ENCODE results near the gene TBC1D22A.

The TBC1D22A gene

GRCh38 chr22:46964773-46965550, 202.5 kb downstream of the TBC1D22A start:
- in situ Hi-C loops (cut with HindIII; ENCODE audit: low pct_unique_long_range_greater_than_20kb, low sequenced_read_pairs) = no loop called here
- DNase-seq (ENCODE audit: low read depth in 1 of 2, low spot score in 1 of 2) = no peak
- no peak for TF ChIP-seq JUND (IDR thresholded peaks at IDR 0.05; ENCODE audit: low read depth)

GRCh38 chr22:46965555-46966494, 203.4 kb downstream of the TBC1D22A start:
- in situ Hi-C loops (cut with HindIII; ENCODE audit: low pct_unique_long_range_greater_than_20kb, low sequenced_read_pairs) = no loop called here
- TF ChIP-seq JUND (IDR thresholded peaks at IDR 0.05; ENCODE audit: low read depth) = no peak
- no peak for DNase-seq (ENCODE audit: low read depth in 1 of 2, low spot score in 1 of 2)

GRCh38 chr22:46966495-46966845, 204.0 kb downstream of the TBC1D22A start:
- in situ Hi-C loops (cut with HindIII; ENCODE audit: low pct_unique_long_range_greater_than_20kb, low sequenced_read_pairs) = no loop called here
- DNase-seq (ENCODE audit: low read depth in 1 of 2, low spot score in 1 of 2) = no peak
- no peak for TF ChIP-seq JUND (IDR thresholded peaks at IDR 0.05; ENCODE audit: low read depth)

GRCh38 chr22:46966846-46967245, 204.4 kb downstream of the TBC1D22A start:
- in situ Hi-C loops (cut with HindIII; ENCODE audit: low pct_unique_long_range_greater_than_20kb, low sequenced_read_pairs) = no loop called here
- DNase-seq (ENCODE audit: low read depth in 1 of 2, low spot score in 1 of 2) = no peak
- no peak for TF ChIP-seq JUND (IDR thresholded peaks at IDR 0.05; ENCODE audit: low read depth)

- no peak for TF ChIP-seq JUND (IDR thresholded peaks at IDR 0.05; ENCODE audit: low read depth)
- no peak for DNase-seq (ENCODE audit: low read depth in 1 of 2, low spot score in 1 of 2)
- in situ Hi-C loops (cut with HindIII; ENCODE audit: low pct_unique_long_range_greater_than_20kb, low sequenced_read_pairs) = no loop called here
Observed at GRCh38 chr22:46967445-46968358, 205.3 kb downstream of the TBC1D22A start.

- in situ Hi-C loops (cut with HindIII; ENCODE audit: low pct_unique_long_range_greater_than_20kb, low sequenced_read_pairs) = no loop called here
- DNase-seq (ENCODE audit: low read depth in 1 of 2, low spot score in 1 of 2) = no peak
- TF ChIP-seq JUND (IDR thresholded peaks at IDR 0.05; ENCODE audit: low read depth) = no peak
Observed at GRCh38 chr22:46968359-46968740, 205.9 kb downstream of the TBC1D22A start.

- in situ Hi-C loops (cut with HindIII; ENCODE audit: low pct_unique_long_range_greater_than_20kb, low sequenced_read_pairs) = no loop called here
- DNase-seq (ENCODE audit: low read depth in 1 of 2, low spot score in 1 of 2) = no peak
- no peak for TF ChIP-seq JUND (IDR thresholded peaks at IDR 0.05; ENCODE audit: low read depth)
Observed at GRCh38 chr22:46968848-46969247, 206.4 kb downstream of the TBC1D22A start.

- no peak for DNase-seq (ENCODE audit: low read depth in 1 of 2, low spot score in 1 of 2)
- in situ Hi-C loops (cut with HindIII; ENCODE audit: low pct_unique_long_range_greater_than_20kb, low sequenced_read_pairs) = no loop called here
Observed at GRCh38 chr22:46969491-46969890, 207.0 kb downstream of the TBC1D22A start.

GRCh38 chr22:46969961-46970360, 207.5 kb downstream of the TBC1D22A start:
- DNase-seq (ENCODE audit: low read depth in 1 of 2, low spot score in 1 of 2) = no peak
- TF ChIP-seq JUND (IDR thresholded peaks at IDR 0.05; ENCODE audit: low read depth) = no peak
- in situ Hi-C loops (cut with HindIII; ENCODE audit: low pct_unique_long_range_greater_than_20kb, low sequenced_read_pairs) = no loop called here

More at GRCh38 chr22:46969491-46969890, 207.0 kb downstream of the TBC1D22A start:
- TF ChIP-seq JUND (IDR thresholded peaks at IDR 0.05; ENCODE audit: low read depth) = no peak

GRCh38 chr22:46970411-46971098, 208.1 kb downstream of the TBC1D22A start:
- in situ Hi-C loops (cut with HindIII; ENCODE audit: low pct_unique_long_range_greater_than_20kb, low sequenced_read_pairs) = no loop called here
- TF ChIP-seq JUND (IDR thresholded peaks at IDR 0.05; ENCODE audit: low read depth) = no peak
- DNase-seq (ENCODE audit: low read depth in 1 of 2, low spot score in 1 of 2) = no peak

- TF ChIP-seq JUND (IDR thresholded peaks at IDR 0.05; ENCODE audit: low read depth) = no peak
- in situ Hi-C loops (cut with HindIII; ENCODE audit: low pct_unique_long_range_greater_than_20kb, low sequenced_read_pairs) = no loop called here
- no peak for DNase-seq (ENCODE audit: low read depth in 1 of 2, low spot score in 1 of 2)
Observed at GRCh38 chr22:46971099-46971763, 208.8 kb downstream of the TBC1D22A start.

Measured in T47D (cell line).